Liver (tissue), 3 donors: ENCODE measurements around the gene KIF4A.

Source experiments
- ATF3 ChIP-seq: IDR thresholded peaks from 2 replicates; pipeline ENCODE4 v1.6.1; 2016; ENCODE audit warnings: antibody characterized with exemption
- CTCF ChIP-seq: fragments of 150-350 bp; IDR thresholded peaks from 2 replicates; pipeline ENCODE4 v1.5.1; 2017; ENCODE audit warnings: improper control_type of control experiment, low read depth, low read length; ENCODE audit not compliant: missing input control
- GABPA ChIP-seq, 2 donors: IDR thresholded peaks in 1 of 2; conservative IDR thresholded peaks in 1 of 2; 2 replicates each; pipeline ENCODE4 v1.6.1; 2016; ENCODE audit warnings: antibody characterized with exemption in 2 of 2, mild to moderate bottlenecking in 1 of 2, moderate library complexity in 1 of 2
- JUND ChIP-seq, 2 donors: IDR thresholded peaks; 2 replicates each; pipeline ENCODE4 v1.6.1; 2016; ENCODE audit warnings: antibody characterized with exemption in 2 of 2
- MAX ChIP-seq: IDR thresholded peaks from 2 replicates; pipeline ENCODE4 v1.6.1; 2016; ENCODE audit warnings: antibody characterized with exemption
- REST ChIP-seq: IDR thresholded peaks from 2 replicates; pipeline ENCODE4 v1.6.1; 2016; ENCODE audit warnings: antibody characterized with exemption, mild to moderate bottlenecking
- SP1 ChIP-seq: IDR thresholded peaks from 2 replicates; pipeline ENCODE4 v1.6.1; 2018; ENCODE audit warnings: antibody characterized with exemption, mild to moderate bottlenecking
- YY1 ChIP-seq: IDR thresholded peaks from 2 replicates; pipeline ENCODE4 v1.6.1; 2016; ENCODE audit warnings: antibody characterized with exemption, mild to moderate bottlenecking
- ZBTB33 ChIP-seq: IDR thresholded peaks from 2 replicates; pipeline ENCODE4 v1.6.1; 2016; ENCODE audit warnings: antibody characterized with exemption
- donor health status: healthy.
- donor health status: healthy.

- no peak for TF ChIP-seq CTCF
- TF ChIP-seq ATF3 = no peak
- TF ChIP-seq YY1 = no peak
- no peak for TF ChIP-seq JUND (IDR thresholded peaks at IDR 0.05)
- no peak for TF ChIP-seq SP1
- no peak for TF ChIP-seq MAX
- TF ChIP-seq REST = no peak
- TF ChIP-seq ZBTB33 = no peak
- no peak for TF ChIP-seq GABPA (IDR thresholded peaks at IDR 0.05 in 1 of 2, conservative IDR thresholded peaks at IDR 0.05 in 1 of 2)
Observed at GRCh38 chrX:70426286-70427278, 136.7 kb downstream of the KIF4A start.
